Calu3 (cell line): ENCODE results near the gene ZNF468. TPM values are rescaled to one million over a fixed set of nuclear protein-coding genes. Genes with fewer than 3 reads are reported as not detected.
"Not testable (repeated sequence)": the region's sequence is repeated elsewhere in the genome, so short reads cannot be mapped to it uniquely, and the experiment has no call there.

Source experiments
- Bru-seq: library from RNA; stranded (reverse); fragments of 400-500 nt; gene quantifications from one replicate; lab custom pipeline; 2021; lab: Mats Ljungman, UMichigan
- BruChase-seq, 2 experiments: library from RNA; stranded (reverse); fragments of 400-500 nt; gene quantifications; one replicate each; lab custom pipeline; 2021; lab: Mats Ljungman, UMichigan
- BruUV-seq: library from RNA; stranded (reverse); fragments of 400-500 nt; replicated peaks from 2 replicates; lab custom pipeline; 2021; lab: Mats Ljungman, UMichigan
- CTCF ChIA-PET: fragments of 300-600 bp; sonication (Branson Sonifier 250); formaldehyde crosslinking; loops from one replicate; lab custom pipeline; 2022; ENCODE audit warnings: antibody characterized with exemption; lab: Charles Lee
- DNase-seq: peaks from one replicate; pipeline ENCODE4 v3.0.0; 2022
- H3K27ac Mint-ChIP-seq: one replicate; pipeline ENCODE4 v1.8.0; 2022; ENCODE audit warnings: mixed read lengths; ENCODE audit not compliant: unreplicated experiment
- H3K27me3 Mint-ChIP-seq: one replicate; pipeline ENCODE4 v1.8.0; 2022; ENCODE audit warnings: mixed read lengths; ENCODE audit not compliant: unreplicated experiment
- H3K36me3 Mint-ChIP-seq: one replicate; pipeline ENCODE4 v1.8.0; 2022; ENCODE audit warnings: mild to moderate bottlenecking, moderate library complexity, mixed read lengths; ENCODE audit not compliant: insufficient read depth, unreplicated experiment
- H3K4me1 Mint-ChIP-seq: one replicate; pipeline ENCODE4 v1.8.0; 2022; ENCODE audit warnings: mild to moderate bottlenecking, low read depth, mixed read lengths; ENCODE audit not compliant: unreplicated experiment
- H3K4me3 Mint-ChIP-seq: one replicate; pipeline ENCODE4 v1.8.0; 2022; ENCODE audit warnings: mild to moderate bottlenecking, low read depth, moderate library complexity, mixed read lengths; ENCODE audit not compliant: unreplicated experiment
- H3K9me3 Mint-ChIP-seq: one replicate; pipeline ENCODE4 v1.8.0; 2022; ENCODE audit warnings: low read depth, mixed read lengths; ENCODE audit not compliant: unreplicated experiment
- intact Hi-C: fragments of 100-400 bp; cut with micrococcal nuclease; formaldehyde crosslinking; loops from one replicate; pipeline ENCODE4 v1.10.0; 2022; ENCODE audit not compliant: unreplicated experiment
- long read RNA-seq: library from polyadenylated mRNA; stranded (forward); transcript quantifications from one replicate; pipeline ENCODE4 v2.0.0, GENCODE V29; 2022
- total RNA-seq: library from RNA; stranded (reverse); gene quantifications from 2 replicates; pipeline ENCODE4 v1.2.3, GENCODE V29; 2022
- TF ChIP-seq, protein P1 (sequence below): fragments of 200-600 bp; IDR thresholded peaks from one replicate; pipeline ENCODE4 v1.8.0; 2022; ENCODE audit warnings: antibody characterized with exemption; ENCODE audit not compliant: unreplicated experiment

ZNF468 gene
- total RNA-seq (21.1 and 24.9 TPM in 2 replicates), Bru-seq, nascent RNA (percentile 54 among the genes with signal in this experiment), BruChase-seq, experiment 1, labeled RNA remaining after a 6-hour chase (percentile 67 among the genes with signal in this experiment), BruChase-seq, experiment 2, labeled RNA remaining after a 2-hour chase (percentile 73 among the genes with signal in this experiment)
- long read RNA-seq, full-length matches to known transcripts, result 23 of 37 reads
- long read RNA-seq, partial matches to known transcripts, result 2 of 37 reads
- long read RNA-seq, other reads (novel, unspliced or antisense), result 12 of 37 reads

DNA sequence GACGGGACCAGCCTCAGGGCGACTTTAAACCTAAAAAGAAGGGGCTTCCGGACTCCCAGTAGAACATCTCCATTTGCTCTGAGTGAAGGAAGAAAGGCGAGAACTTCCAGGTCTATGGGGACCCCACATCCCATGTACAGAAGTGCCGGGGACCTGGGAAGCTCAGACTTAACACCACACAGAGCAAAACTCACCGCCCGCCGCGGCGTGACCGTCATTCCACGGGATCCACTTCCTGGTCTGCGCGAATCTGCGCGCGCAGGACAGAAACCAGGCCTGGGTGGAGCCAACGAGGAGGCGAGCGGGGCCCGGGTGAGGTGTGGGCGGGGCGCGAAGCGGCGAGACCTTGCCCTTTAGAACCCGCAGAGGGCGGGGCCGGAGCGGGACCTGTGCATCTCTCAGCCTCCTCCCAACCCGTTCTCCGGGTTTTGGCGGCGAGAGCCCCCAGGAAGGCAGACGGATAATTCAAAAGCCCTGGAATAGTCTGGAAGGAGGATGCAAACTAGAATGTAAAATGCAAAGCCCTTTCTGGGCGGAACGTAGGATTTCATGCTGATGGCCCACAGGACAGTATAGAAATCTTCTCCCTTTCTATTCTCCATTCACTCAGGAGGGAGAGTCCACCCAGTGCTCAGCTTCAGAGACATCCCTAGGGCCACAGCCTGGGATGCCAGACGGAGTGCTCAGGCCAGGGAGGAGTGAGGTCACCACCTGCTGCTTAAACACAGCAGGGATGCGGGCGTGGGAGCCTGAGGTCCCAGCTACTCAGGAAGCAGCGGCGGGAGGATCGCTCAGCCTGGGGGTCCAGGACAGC is at the start of gene ZNF468:
Gene ZNF468 (minus strand): TSS at position 242 of the 814 bp plus-strand sequence. CDS start 3,347 bp downstream, outside the sequence.
- intact Hi-C loops, result loop anchor here (10.0 kb wide), 1 partner anchor 47 kb away; no protein-coding TSS in a partner anchor
- peaks cover 14% of the 10 kb centered on the region for H3K9me3 Mint-ChIP-seq
- H3K4me1 Mint-ChIP-seq, BruUV-seq, H3K27me3 Mint-ChIP-seq, CTCF ChIA-PET: not testable (repeated sequence)
- H3K27ac Mint-ChIP-seq, result peak within 1 kb of the TSS; percentile 60
- H3K4me3 Mint-ChIP-seq, result peak within 1 kb of the TSS; percentile 84
- peak; percentile 69 for DNase-seq
- H3K36me3 Mint-ChIP-seq, result peaks cover 17% of the 10 kb centered on the region

DNA sequence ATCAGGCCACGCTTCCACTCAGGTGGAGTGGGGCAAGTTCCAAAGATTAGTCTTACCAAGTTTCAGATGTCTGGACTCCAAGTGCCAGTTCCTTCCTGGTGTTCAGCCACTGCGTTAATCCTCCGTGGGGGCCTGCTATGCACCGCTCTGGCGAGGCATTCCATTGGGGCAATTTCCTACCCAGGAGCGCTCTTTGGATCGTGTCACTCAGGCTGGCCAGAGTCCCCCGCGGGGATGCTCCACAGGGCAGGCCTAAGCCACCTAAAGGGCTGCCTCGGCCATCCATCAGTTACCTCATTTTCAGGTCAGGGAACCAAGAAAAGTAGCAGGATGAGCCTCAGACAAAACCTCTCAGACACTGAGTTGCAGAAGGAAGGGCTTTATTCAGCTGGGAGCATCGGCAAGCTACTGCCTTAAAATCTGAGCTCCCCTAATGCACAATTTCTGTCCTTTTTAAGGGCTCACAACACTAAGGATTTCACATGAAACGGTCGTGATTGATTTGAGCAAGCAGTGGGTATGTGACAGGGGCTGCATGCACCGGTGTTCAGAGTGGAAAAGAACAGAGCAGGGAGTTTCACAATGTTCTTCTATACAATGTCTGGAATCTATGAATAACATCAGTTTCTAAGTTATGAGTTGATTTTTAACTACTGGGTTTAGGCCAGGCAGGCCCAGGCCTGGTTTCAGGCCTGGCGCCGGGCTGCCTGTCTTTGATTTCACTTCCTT is 46.8 kb upstream of the ZNF468 start:
- CTCF ChIA-PET, H3K27me3 Mint-ChIP-seq, BruUV-seq, H3K4me3 Mint-ChIP-seq, H3K4me1 Mint-ChIP-seq, DNase-seq, H3K27ac Mint-ChIP-seq: not testable (repeated sequence)
- H3K9me3 Mint-ChIP-seq, result peaks cover 28% of the 10 kb centered on the region
- peaks cover 48% of the 10 kb centered on the region for H3K36me3 Mint-ChIP-seq
- intact Hi-C loops, result loop anchor here (10.0 kb wide), 1 partner anchor 49 kb away; the partner anchor contains the start of gene ZNF468

DNA sequence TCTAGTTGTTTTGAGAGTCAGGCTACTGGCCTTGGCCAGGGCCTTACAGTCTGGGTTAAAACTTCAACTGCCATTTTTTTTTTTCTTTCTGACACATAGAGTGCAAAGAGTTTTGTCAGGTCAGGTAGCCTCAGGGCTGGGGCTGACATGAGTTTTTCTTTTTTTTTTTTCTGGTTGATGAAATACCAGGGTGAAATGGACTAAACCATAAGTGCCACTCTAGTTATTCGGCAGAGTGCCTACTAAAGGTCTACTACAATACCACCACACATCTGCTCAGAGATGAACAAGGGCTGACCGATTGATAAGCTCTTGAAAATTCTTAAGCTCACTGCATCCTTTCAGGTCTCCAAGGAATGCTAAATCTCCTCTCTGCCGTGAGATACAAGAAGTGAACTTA is 44.4 kb upstream of the ZNF468 start:
- intact Hi-C loops, result loop anchor here (10.0 kb wide), 1 partner anchor 47 kb away; the partner anchor contains the start of gene ZNF468
- Mint-ChIP-seq H3K4me3 (no peak overlapping the region), H3K4me1 (no peaks in the 10 kb centered on the region), H3K36me3 (peaks cover 48% of the 10 kb centered on the region), H3K27ac (no peak overlapping the region), H3K9me3 (peaks cover 25% of the 10 kb centered on the region), H3K27me3 (no peaks in the 10 kb centered on the region)
- TF ChIP-seq, protein P1, sequence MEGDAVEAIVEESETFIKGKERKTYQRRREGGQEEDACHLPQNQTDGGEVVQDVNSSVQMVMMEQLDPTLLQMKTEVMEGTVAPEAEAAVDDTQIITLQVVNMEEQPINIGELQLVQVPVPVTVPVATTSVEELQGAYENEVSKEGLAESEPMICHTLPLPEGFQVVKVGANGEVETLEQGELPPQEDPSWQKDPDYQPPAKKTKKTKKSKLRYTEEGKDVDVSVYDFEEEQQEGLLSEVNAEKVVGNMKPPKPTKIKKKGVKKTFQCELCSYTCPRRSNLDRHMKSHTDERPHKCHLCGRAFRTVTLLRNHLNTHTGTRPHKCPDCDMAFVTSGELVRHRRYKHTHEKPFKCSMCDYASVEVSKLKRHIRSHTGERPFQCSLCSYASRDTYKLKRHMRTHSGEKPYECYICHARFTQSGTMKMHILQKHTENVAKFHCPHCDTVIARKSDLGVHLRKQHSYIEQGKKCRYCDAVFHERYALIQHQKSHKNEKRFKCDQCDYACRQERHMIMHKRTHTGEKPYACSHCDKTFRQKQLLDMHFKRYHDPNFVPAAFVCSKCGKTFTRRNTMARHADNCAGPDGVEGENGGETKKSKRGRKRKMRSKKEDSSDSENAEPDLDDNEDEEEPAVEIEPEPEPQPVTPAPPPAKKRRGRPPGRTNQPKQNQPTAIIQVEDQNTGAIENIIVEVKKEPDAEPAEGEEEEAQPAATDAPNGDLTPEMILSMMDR, result no peak
- CTCF ChIA-PET, result no interaction called here
- no TSS peak for BruUV-seq
- DNase-seq, result no peak

DNA sequence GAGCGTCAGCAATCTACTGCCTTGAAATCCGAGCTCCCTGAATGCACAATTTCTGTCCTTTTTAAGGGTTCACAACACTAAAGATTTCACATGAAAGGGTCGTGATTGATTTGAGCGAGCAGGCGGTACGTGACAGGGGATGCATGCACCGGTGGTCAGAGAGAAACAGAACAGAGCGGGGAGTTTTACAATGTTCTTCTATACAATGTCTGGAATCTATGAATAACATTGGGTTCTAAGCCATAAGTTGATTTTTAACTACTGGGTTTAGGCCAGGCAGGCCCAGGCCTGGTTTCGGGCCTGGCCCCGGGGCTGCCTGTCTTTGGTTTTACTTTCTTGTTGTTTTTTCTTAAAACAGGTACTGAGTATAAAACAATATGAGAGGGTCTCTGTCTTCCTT is 41.2 kb upstream of the ZNF468 start:
- intact Hi-C loops, H3K27ac Mint-ChIP-seq, H3K9me3 Mint-ChIP-seq, BruUV-seq, H3K4me1 Mint-ChIP-seq, H3K4me3 Mint-ChIP-seq, DNase-seq, CTCF ChIA-PET, H3K27me3 Mint-ChIP-seq: not testable (repeated sequence)
- H3K36me3 Mint-ChIP-seq, result peaks cover 29% of the 10 kb centered on the region

DNA sequence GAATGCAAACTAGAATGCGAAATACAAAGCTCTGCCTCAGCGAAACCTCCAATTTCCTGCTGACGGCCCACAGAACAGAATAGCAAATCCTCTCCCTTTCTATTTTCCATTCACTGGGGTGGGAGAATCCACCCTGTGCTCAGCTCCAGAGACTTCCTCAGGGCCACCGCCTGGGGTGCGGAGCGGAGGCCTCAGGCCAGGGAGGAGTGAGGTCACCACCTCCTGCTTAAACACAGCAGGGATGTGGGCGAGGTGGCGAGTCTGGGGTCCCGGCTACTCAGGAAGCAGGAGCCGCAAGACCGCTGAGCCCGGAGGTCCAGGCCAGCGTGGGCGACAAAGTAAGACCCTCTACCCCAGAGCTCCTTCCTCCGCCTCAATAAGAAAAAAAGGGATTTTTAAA is 40.7 kb upstream of the ZNF468 start:
- no peak overlapping the region for H3K27ac Mint-ChIP-seq
- H3K4me3 Mint-ChIP-seq, result no peak overlapping the region
- TF ChIP-seq, protein P1, result no peak
- BruUV-seq, result no TSS peak
- CTCF ChIA-PET, result no interaction called here
- H3K9me3 Mint-ChIP-seq, result peaks cover 8% of the 10 kb centered on the region
- H3K36me3 Mint-ChIP-seq, result peaks cover 30% of the 10 kb centered on the region
- no peaks in the 10 kb centered on the region for H3K4me1 Mint-ChIP-seq
- DNase-seq, result no peak
- intact Hi-C loops, result no loop called here
- H3K27me3 Mint-ChIP-seq, result no peaks in the 10 kb centered on the region
